Measurements from ENCODE around the gene NEGR1.

NEGR1 gene

GRCh38 chr1:71834601-71835441 is 447.5 kb downstream of the NEGR1 start:
- no peak for TF ChIP-seq CTCF (conservative IDR thresholded peaks at IDR 0.05; ENCODE audit: low read depth)
- H3K27ac ChIP-seq = no peak overlapping the region
- no peak for DNase-seq (ENCODE audit: low spot score)
- ChIA-PET CTCF (no interaction called here), POLR2A (ENCODE audit: low non-redundant PET) (interaction anchor here (0.7 kb wide), 1 partner anchor 23 kb away, joined by 3 read pairs; no protein-coding TSS in a partner anchor)

GRCh38 chr1:71831646-71832045 is 450.7 kb downstream of the NEGR1 start:
- CTCF ChIA-PET = no interaction called here
- H3K27ac ChIP-seq = no peak overlapping the region
- no peak for TF ChIP-seq CTCF (conservative IDR thresholded peaks at IDR 0.05; ENCODE audit: low read depth)
- POLR2A ChIA-PET (ENCODE audit: low non-redundant PET) = no interaction called here
- no peak for DNase-seq (ENCODE audit: low spot score)

- CTCF ChIA-PET = no interaction called here
- TF ChIP-seq CTCF (conservative IDR thresholded peaks at IDR 0.05; ENCODE audit: low read depth) = no peak
- no peak for DNase-seq (ENCODE audit: low spot score)
These were observed 453.0 kb downstream of the NEGR1 start for GRCh38 chr1:71829346-71829745.

GRCh38 chr1:71828431-71829012 is 453.8 kb downstream of the NEGR1 start:
- CTCF ChIA-PET = no interaction called here
- H3K27ac ChIP-seq = no peak overlapping the region
- POLR2A ChIA-PET (ENCODE audit: low non-redundant PET) = no interaction called here
- DNase-seq (ENCODE audit: low spot score) = no peak
- no peak for TF ChIP-seq CTCF (conservative IDR thresholded peaks at IDR 0.05; ENCODE audit: low read depth)

More at GRCh38 chr1:71829346-71829745, 453.0 kb downstream of the NEGR1 start:
- no peak overlapping the region for H3K27ac ChIP-seq
- POLR2A ChIA-PET (ENCODE audit: low non-redundant PET) = no interaction called here

- POLR2A ChIA-PET (ENCODE audit: low non-redundant PET) = no interaction called here
- H3K27ac ChIP-seq = no peak overlapping the region
- CTCF ChIA-PET = no interaction called here
- TF ChIP-seq CTCF (conservative IDR thresholded peaks at IDR 0.05; ENCODE audit: low read depth) = no peak
- no peak for DNase-seq (ENCODE audit: low spot score)
These were observed 458.5 kb downstream of the NEGR1 start for GRCh38 chr1:71823708-71824305.

GRCh38 chr1:71817028-71817427 is 465.3 kb downstream of the NEGR1 start:
- no peak for TF ChIP-seq CTCF (conservative IDR thresholded peaks at IDR 0.05; ENCODE audit: low read depth)
- ChIA-PET CTCF (interaction anchor here (0.7 kb wide), 1 partner anchor 79 kb away, joined by 4 read pairs; no protein-coding TSS in a partner anchor), POLR2A (ENCODE audit: low non-redundant PET) (no interaction called here)
- no peak for DNase-seq (ENCODE audit: low spot score)
- no peak overlapping the region for H3K27ac ChIP-seq

All from RWPE1 (cell line).